SKM-1 treated with dmso at 0.1 percent for 144 hours (cell line): ENCODE measurements around the gene LRRC59.
"Not testable (repeated sequence)": the region's sequence is repeated elsewhere in the genome, so short reads cannot be mapped to it uniquely, and the experiment has no call there.

ENCODE experiments used
- DNase-seq: peaks from one replicate; lab custom pipeline; 2025; ENCODE audit not compliant: unreplicated experiment; lab: John Stamatoyannopoulos, UW

LRRC59 gene

GRCh38 chr17:50348522-50349242 lies 48.6 kb downstream of the LRRC59 start:
- DNase-seq: no peak

- no peak for DNase-seq
Measured at GRCh38 chr17:50347894-50348291, 49.4 kb downstream of the LRRC59 start.

GRCh38 chr17:50347117-50347893 lies 50.0 kb downstream of the LRRC59 start:
- no peak for DNase-seq

- no peak for DNase-seq
Measured at GRCh38 chr17:50346313-50347116, 50.8 kb downstream of the LRRC59 start.

GRCh38 chr17:50345432-50346312 lies 51.7 kb downstream of the LRRC59 start, which contains the start of gene XYLT2:
Gene XYLT2, plus strand, starts transcription at chr17:50346126. Its CDS starts 15 bp downstream, at chr17:50346141.
- DNase-seq: peak; percentile 80

GRCh38 chr17:50344731-50345365 lies 52.5 kb downstream of the LRRC59 start:
- DNase-seq: no peak

- DNase-seq: no peak
Measured at GRCh38 chr17:50339381-50339780, 57.9 kb downstream of the LRRC59 start.

- no peak for DNase-seq
Measured at GRCh38 chr17:50338645-50339044, 58.7 kb downstream of the LRRC59 start.

- DNase-seq: no peak
Measured at GRCh38 chr17:50337956-50338355, 59.4 kb downstream of the LRRC59 start.

GRCh38 chr17:50333291-50334057 lies 63.8 kb downstream of the LRRC59 start:
- not testable (repeated sequence) for DNase-seq

- DNase-seq: no peak
Measured at GRCh38 chr17:50332196-50332595, 65.1 kb downstream of the LRRC59 start.
